Testis (tissue), 3 donors: ENCODE results near the gene NOC4L. TPM values are rescaled to one million over a fixed set of nuclear protein-coding genes. Genes with fewer than 3 reads are reported as not detected.

Experiments used
- DNase-seq: peaks from one replicate; pipeline ENCODE4 v3.0.0-alpha.2; 2019
- H3K27ac ChIP-seq, 2 donors: fragments of 200-600 bp; sonication (generic); one replicate each; pipeline ENCODE4 v1.5.1; 2019
- H3K27me3 ChIP-seq: fragments of 200-600 bp; sonication (generic); one replicate; pipeline ENCODE4 v1.5.1; 2019
- H3K36me3 ChIP-seq: fragments of 200-600 bp; sonication (generic); one replicate; pipeline ENCODE4 v1.5.1; 2017; ENCODE audit warnings: low read depth; ENCODE audit errors: missing control alignments
- H3K4me1 ChIP-seq: fragments of 200-600 bp; sonication (generic); one replicate; pipeline ENCODE4 v1.5.1; 2019
- H3K4me3 ChIP-seq, 2 donors: fragments of 200-600 bp; sonication (generic); one replicate each; pipeline ENCODE4 v1.5.1; 2017 to 2019
- H3K9me3 ChIP-seq: fragments of 200-600 bp; sonication (generic); one replicate; pipeline ENCODE4 v1.5.1; 2017
- POLR2A ChIP-seq: fragments of 450-650 bp; IDR thresholded peaks from one replicate; pipeline ENCODE4 v1.6.1; 2017; ENCODE audit warnings: antibody characterized with exemption, mild to moderate bottlenecking, moderate library complexity
- WGBS, 2 donors: methylation state at CpG; one replicate each; pipeline ENCODE4 v1.1.5; 2018; 5-methylcytosine and 5-hydroxymethylcytosine counted together
- intact Hi-C: fragments of 100-400 bp; cut with DNase I; formaldehyde crosslinking; loops from one replicate; pipeline ENCODE4 v1.15.1; 2023; ENCODE audit warnings: low total_unique reads
- polyA plus RNA-seq: library from polyadenylated mRNA; stranded (reverse); fragments of 350-450 nt; fragmentation: Illumina TruSeq; extraction: RNeasy Lipid Tissue Mini Kit (QIAGEN cat#74804); gene quantifications from one replicate; pipeline ENCODE4 v1.2.3, GENCODE V29; 2014; ENCODE audit warnings: low read depth, low replicate concordance; ENCODE audit not compliant: insufficient read depth
- total RNA-seq, 2 donors: library from RNA; depleted of rRNA; stranded (reverse); fragments of >200 nt; gene quantifications; one replicate each; pipeline ENCODE4 v1.2.3, GENCODE V29; 2016
- TF ChIP-seq, protein P1 (sequence below), 3 experiments: fragments of 450-650 bp in 2 of 3; fragments of 200-600 bp in 1 of 3; sonication (generic) in 1 of 3; IDR thresholded peaks; one replicate each; pipeline ENCODE4 v1.5.1; 2016 to 2019; ENCODE audit warnings: antibody characterized with exemption in 3 of 3, mild to moderate bottlenecking in 2 of 3, moderate library complexity in 1 of 3

The NOC4L gene
- total and polyA plus RNA-seq, 3 donors from 2014 or later, result 64.4 to 67.2 (median 65.2) TPM

DNA sequence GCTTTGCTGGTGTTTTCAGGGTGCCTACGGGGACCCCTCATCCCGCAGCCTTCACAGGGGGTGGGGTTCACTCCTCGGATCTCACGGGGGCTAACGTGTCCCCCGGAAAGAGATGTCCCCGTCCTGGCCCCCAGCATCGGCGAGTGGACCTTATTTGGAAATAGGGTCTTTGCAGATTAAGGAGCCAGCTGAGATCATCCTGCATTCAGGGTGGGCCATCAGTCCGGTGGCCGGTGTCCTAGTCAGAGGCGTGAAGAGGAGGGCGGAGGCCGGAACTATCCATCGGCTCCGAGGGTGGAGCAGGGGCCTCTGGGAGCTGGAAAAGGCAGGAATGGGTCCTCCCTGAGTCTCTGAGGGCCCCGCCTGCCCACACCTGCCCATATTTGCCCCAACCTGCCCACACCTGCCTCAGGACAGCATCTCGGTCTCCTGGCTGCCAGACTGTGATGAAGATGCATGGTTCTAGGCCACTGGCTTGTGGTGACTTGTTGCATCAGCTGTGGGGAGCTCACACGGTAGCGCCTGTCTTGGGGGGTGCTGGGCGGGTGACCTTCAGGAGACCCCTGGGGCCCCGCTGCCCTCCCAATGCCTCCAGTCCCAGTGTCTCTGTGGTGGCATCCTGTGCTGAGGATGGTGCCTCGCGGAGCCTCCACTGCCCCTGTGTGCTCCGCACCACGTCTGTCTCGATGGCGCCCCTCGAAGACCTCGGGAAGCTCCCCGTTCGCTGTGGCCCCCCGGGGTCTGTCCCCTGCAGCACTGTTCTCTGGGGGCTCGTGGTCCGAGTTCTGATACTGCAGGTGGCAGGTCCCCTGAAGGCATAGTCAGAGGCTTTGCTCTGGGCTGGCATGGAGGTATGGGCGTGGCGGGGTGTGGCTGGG lies 14.7 kb downstream of the NOC4L start:
- Histone ChIP-seq H3K4me1 (no peaks in the 10 kb centered on the region), H3K9me3 (no peaks in the 10 kb centered on the region), H3K36me3 (no peaks in the 10 kb centered on the region), H3K4me3 (no peak overlapping the region), H3K27ac (no peak overlapping the region), H3K27me3 (no peaks in the 10 kb centered on the region)
- 73 to 90% methylated on average over 14 to 37 of the region's 37 CpGs for WGBS, 2 donors
- TF ChIP-seq, protein P1, sequence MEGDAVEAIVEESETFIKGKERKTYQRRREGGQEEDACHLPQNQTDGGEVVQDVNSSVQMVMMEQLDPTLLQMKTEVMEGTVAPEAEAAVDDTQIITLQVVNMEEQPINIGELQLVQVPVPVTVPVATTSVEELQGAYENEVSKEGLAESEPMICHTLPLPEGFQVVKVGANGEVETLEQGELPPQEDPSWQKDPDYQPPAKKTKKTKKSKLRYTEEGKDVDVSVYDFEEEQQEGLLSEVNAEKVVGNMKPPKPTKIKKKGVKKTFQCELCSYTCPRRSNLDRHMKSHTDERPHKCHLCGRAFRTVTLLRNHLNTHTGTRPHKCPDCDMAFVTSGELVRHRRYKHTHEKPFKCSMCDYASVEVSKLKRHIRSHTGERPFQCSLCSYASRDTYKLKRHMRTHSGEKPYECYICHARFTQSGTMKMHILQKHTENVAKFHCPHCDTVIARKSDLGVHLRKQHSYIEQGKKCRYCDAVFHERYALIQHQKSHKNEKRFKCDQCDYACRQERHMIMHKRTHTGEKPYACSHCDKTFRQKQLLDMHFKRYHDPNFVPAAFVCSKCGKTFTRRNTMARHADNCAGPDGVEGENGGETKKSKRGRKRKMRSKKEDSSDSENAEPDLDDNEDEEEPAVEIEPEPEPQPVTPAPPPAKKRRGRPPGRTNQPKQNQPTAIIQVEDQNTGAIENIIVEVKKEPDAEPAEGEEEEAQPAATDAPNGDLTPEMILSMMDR (IDR thresholded peaks at IDR 0.05), result no peak
- TF ChIP-seq POLR2A, result no peak
- intact Hi-C loops, result loop anchor here (10.0 kb wide), 1 partner anchor 256 kb away; no protein-coding TSS in a partner anchor
- DNase-seq, result no peak

DNA sequence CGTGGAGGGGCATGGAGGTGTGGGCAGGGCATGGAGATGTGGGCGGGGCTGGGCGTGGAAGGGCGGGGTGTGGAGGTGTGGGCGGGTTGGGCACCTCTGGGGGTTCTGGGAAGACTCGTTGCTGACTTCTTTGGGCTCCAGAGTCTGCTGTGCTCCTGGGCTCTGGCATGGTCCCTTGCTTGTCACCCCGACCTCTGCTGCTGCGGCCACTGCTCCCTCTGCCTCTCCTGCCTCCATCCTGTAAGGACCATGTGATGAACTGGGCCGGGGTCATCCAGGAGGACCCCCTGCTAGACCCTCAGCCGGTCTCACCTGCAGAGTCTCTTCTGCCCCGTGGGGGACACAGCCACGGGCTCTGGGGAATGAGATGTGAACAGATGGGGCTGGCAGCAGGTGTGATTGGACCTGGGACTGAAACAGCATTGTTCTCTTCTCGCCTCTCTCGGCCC lies 15.3 kb downstream of the NOC4L start:
- no peaks in the 10 kb centered on the region for H3K36me3 ChIP-seq

DNA sequence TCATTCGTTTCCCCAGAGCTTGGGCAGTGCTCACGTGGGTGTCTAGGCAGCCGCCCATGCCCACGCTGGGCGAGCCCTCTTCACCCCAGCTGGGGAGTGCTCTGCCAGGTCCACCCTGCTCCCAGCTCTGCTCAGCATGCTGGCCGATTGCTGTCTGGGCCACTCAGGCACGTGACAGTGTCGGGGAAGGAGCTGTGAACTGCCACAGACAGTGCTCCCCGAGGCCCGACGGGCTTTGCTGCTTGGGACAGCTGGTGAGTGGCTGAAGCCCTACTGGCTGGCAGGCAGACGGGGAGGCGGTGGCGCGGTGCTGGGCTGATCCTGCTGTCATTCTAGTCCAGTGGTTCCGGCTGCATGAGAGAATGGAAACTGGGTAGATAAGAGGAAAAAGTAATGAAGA lies 15.8 kb downstream of the NOC4L start:
- Histone ChIP-seq H3K36me3 (no peaks in the 10 kb centered on the region), H3K27me3 (no peaks in the 10 kb centered on the region), H3K4me3 (no peak overlapping the region), H3K9me3 (no peaks in the 10 kb centered on the region), H3K4me1 (no peaks in the 10 kb centered on the region), H3K27ac (no peak overlapping the region)
- WGBS, 2 donors, result 50 to 88% methylated on average over 9 to 16 of the region's 16 CpGs
- TF ChIP-seq, protein P1 (IDR thresholded peaks at IDR 0.05), result no peak
- TF ChIP-seq POLR2A, result no peak
- intact Hi-C loops, result no loop called here
- DNase-seq, result no peak

More for the DNA sequence above, 15.3 kb downstream of the NOC4L start:
- H3K27ac ChIP-seq, result no peak overlapping the region
- H3K4me1 ChIP-seq, result no peaks in the 10 kb centered on the region
- no peaks in the 10 kb centered on the region for H3K27me3 ChIP-seq
- H3K4me3 ChIP-seq, result no peak overlapping the region
- no peak for DNase-seq
- H3K9me3 ChIP-seq, result no peaks in the 10 kb centered on the region
- WGBS, 2 donors, result 59 to 82% methylated on average over 8 to 14 of the region's 14 CpGs
- TF ChIP-seq, protein P1 (IDR thresholded peaks at IDR 0.05), result no peak
- TF ChIP-seq POLR2A, result no peak
- intact Hi-C loops, result loop anchor here (10.0 kb wide), 1 partner anchor 255 kb away; no protein-coding TSS in a partner anchor

DNA sequence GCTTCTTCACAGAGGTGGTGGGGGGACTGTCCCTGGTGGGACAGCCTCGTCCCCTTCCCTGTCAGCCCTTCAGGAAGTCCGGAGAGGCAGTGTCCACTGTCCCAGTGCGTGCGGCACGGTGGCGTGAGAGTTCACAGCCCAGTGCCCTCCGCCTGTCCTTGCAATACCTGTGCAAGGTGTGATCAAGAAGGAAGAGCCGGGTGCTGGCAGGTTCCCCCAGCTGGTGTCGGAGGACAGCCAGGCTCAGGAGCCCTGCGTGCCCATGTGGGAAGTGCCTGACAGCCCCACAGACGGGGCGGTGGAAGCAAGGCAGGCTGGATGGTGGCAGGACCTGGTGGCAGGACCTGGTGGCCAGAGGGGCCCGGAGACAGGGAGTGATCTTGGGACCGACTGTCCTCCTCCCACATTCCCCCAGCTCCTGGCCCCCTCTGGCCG lies 16.4 kb downstream of the NOC4L start:
- no peak for DNase-seq
- H3K9me3 ChIP-seq, result no peaks in the 10 kb centered on the region
- 80 to 82% methylated on average over 1 to 15 of the region's 15 CpGs for WGBS, 2 donors
- no peaks in the 10 kb centered on the region for H3K27me3 ChIP-seq
- no peaks in the 10 kb centered on the region for H3K4me1 ChIP-seq
- no peak overlapping the region for H3K27ac ChIP-seq
- intact Hi-C loops, result no loop called here
- no peaks in the 10 kb centered on the region for H3K36me3 ChIP-seq
- TF ChIP-seq POLR2A, result no peak
- no peak overlapping the region for H3K4me3 ChIP-seq

DNA sequence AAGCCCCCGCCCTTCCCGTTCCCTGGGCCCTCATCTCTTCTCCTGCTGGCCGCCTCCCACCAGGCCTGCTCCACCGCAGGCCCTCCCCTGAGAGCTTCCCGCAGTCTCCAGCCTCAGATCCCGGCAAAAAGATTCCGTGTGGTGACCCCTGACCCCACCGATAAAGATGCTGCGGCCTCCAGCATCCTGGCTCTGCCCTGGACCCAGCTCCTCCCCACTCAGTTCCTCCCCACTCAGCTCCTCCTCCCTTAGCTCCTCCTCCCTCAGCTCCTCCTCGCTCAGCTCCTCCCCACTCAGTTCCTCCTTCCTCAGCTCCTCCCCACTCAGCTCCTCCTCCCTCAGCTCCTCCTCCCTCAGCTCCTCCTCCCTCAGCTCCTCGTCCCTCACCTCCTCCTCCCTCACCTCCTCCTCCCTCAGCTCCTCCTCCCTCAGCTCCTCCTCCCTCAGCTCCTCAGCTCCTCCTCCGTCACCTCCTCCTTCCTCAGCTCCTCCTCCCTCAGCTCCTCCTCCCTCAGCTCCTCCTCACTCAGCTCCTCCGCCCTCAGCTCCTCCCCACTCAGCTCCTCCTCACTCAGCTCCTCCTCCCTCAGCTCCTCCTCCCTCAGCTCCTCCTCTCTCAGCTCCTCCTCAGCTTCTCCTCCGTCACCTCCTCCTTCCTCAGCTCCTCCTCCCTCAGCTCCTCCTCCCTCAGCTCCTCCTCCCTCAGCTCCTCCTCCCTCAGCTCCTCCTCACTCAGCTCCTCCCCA lies 17.0 kb downstream of the NOC4L start:
- H3K27me3 ChIP-seq, result no peaks in the 10 kb centered on the region
- WGBS, 2 donors, result 44 to 56% methylated on average over 9 to 14 of the region's 14 CpGs
- intact Hi-C loops, result no loop called here
- H3K9me3 ChIP-seq, result no peaks in the 10 kb centered on the region
- no peak overlapping the region for H3K4me3 ChIP-seq
- TF ChIP-seq, protein P1 (IDR thresholded peaks at IDR 0.05), result no peak
- no peak for TF ChIP-seq POLR2A
- DNase-seq, result no peak
- no peaks in the 10 kb centered on the region for H3K36me3 ChIP-seq
- H3K27ac ChIP-seq, result no peak overlapping the region
- no peaks in the 10 kb centered on the region for H3K4me1 ChIP-seq
